HepG2 (cell line): ENCODE data around the gene HEPN1. TPM values are rescaled to one million over a fixed set of nuclear protein-coding genes. Genes with fewer than 3 reads are reported as not detected.
A peak's percentile ranks its signal among the peaks of the same experiment; 100 is the strongest.

Experiments
- ATAC-seq: fragments of 200-7000 bp; cut with Tn5 transposase; 3 replicates; pipeline ENCODE4 v1.9.1; 2020; ENCODE audit warnings: mild to moderate bottlenecking, moderate library complexity
- BruUV-seq: library from RNA; stranded (reverse); fragments of 400-500 nt; replicated peaks from 2 replicates; lab custom pipeline; 2021; lab: Mats Ljungman, UMichigan
- CTCF ChIA-PET: fragments of 300-600 bp; formaldehyde crosslinking; extraction: SDS; loops from one replicate; lab custom pipeline; 2021; ENCODE audit warnings: low total read pairs, inconsistent platforms, low intra/inter-chr PET ratio; lab: Yijun Ruan, JAX
- POLR2A ChIA-PET: fragments of 350-600 bp; sonication (Branson Sonifier 250); formaldehyde crosslinking; loops from one replicate; lab custom pipeline; 2020; ENCODE audit warnings: antibody characterized with exemption, inconsistent platforms; lab: Yijun Ruan, JAX
- DNase-seq: peaks from one replicate; pipeline ENCODE4 v3.0.0-alpha.2; 2015; ENCODE audit warnings: low spot score
- FAIRE-seq: peaks from 3 replicates; lab custom pipeline; 2011; peaks lifted over from hg19 to GRCh38; lab: Jason Lieb, UNC
- H2AFZ ChIP-seq: one replicate; pipeline ENCODE4 v1.6.1; 2011; ENCODE audit warnings: low read length, inconsistent platforms
- H3K27ac ChIP-seq: fragments of 300-600 bp; 3 replicates; pipeline ENCODE4 v1.8.0; 2011; ENCODE audit warnings: mixed run types, mild to moderate bottlenecking, mixed read lengths, low read length, inconsistent platforms; ENCODE audit not compliant: insufficient read depth; ENCODE audit errors: extremely low read length
- H3K27me3 ChIP-seq, 2 experiments: fragments of 200-600 bp in 1 of 2; 2 replicates in 1 of 2; 3 replicates in 1 of 2; pipeline versions ENCODE4 v1.6.0 to v1.8.0; 2011; ENCODE audit warnings: low read length in 2 of 2, mild to moderate bottlenecking in 2 of 2, moderate library complexity in 2 of 2, inconsistent platforms in 1 of 2; ENCODE audit not compliant: insufficient read depth in 2 of 2, control insufficient read depth in 1 of 2
- H3K36me3 ChIP-seq, 2 experiments: fragments of 200-600 bp in 1 of 2; replicated peaks in 1 of 2; 2 replicates in 1 of 2; 3 replicates in 1 of 2; pipeline versions ENCODE4 v1.5.1 to v1.8.0; 2011; ENCODE audit warnings: low read length in 2 of 2, inconsistent platforms in 1 of 2; ENCODE audit not compliant: insufficient read depth in 2 of 2, control insufficient read depth in 1 of 2
- H3K4me1 ChIP-seq: 2 replicates; pipeline ENCODE4 v1.5.1; 2012; ENCODE audit warnings: low read length, inconsistent platforms; ENCODE audit not compliant: insufficient read depth
- H3K4me2 ChIP-seq: 2 replicates; pipeline ENCODE4 v1.6.0; 2011; ENCODE audit warnings: low read depth, low read length, inconsistent platforms
- H3K4me3 ChIP-seq, 3 experiments: fragments of 200-600 bp in 1 of 3; sonication (generic), shearing (Covaris generic) in 1 of 3; replicated peaks in 1 of 3; 2 replicates each; pipeline ENCODE4 v1.5.1; 2011 to 2016; ENCODE audit warnings: low read length in 3 of 3, inconsistent platforms in 2 of 3, low read depth in 2 of 3, mild to moderate bottlenecking in 2 of 3, control low read depth in 1 of 3, mixed read lengths in 1 of 3; ENCODE audit not compliant: insufficient read depth in 1 of 3
- H3K79me2 ChIP-seq: one replicate; pipeline ENCODE4 v1.6.1; 2011; ENCODE audit warnings: low read length, inconsistent platforms; ENCODE audit not compliant: insufficient read depth
- H3K9ac ChIP-seq: 2 replicates; pipeline ENCODE4 v1.6.0; 2011; ENCODE audit warnings: mild to moderate bottlenecking, low read depth, low read length, inconsistent platforms; ENCODE audit not compliant: insufficient read depth
- H3K9me3 ChIP-seq: 2 replicates; pipeline ENCODE4 v1.5.1; 2012; ENCODE audit warnings: mild to moderate bottlenecking, low read length
- H4K20me1 ChIP-seq: 2 replicates; pipeline ENCODE4 v1.6.0; 2011; ENCODE audit warnings: inconsistent platforms, mild to moderate bottlenecking, low read length, moderate library complexity; ENCODE audit not compliant: insufficient read depth
- CENPX ChIP-seq: sonication (generic); formaldehyde crosslinking; IDR thresholded peaks from 2 replicates; pipeline ENCODE4 v1.9.0; 2021; ENCODE audit warnings: mild to moderate bottlenecking, missing genetic modification reagents, moderate library complexity
- FOXK1 ChIP-seq: sonication (generic); formaldehyde crosslinking; IDR thresholded peaks from 2 replicates; pipeline ENCODE4 v1.4.0; 2020; ENCODE audit warnings: low read depth, missing genetic modification reagents, borderline replicate concordance
- HCFC1 ChIP-seq: fragments of 150-350 bp; IDR thresholded peaks from 2 replicates; pipeline ENCODE4 v1.6.1; 2014; ENCODE audit warnings: low read depth, low read length
- MLLT10 ChIP-seq: sonication (generic); formaldehyde crosslinking; IDR thresholded peaks from 2 replicates; pipeline ENCODE4 v1.4.0; 2020; ENCODE audit warnings: missing genetic modification reagents
- NR2F6 ChIP-seq, 2 experiments: IDR thresholded peaks; 2 replicates each; pipeline ENCODE4 v1.6.1; 2016; ENCODE audit warnings: antibody characterized with exemption in 1 of 2, mild to moderate bottlenecking in 1 of 2
- ZMAT5 ChIP-seq: sonication (generic); formaldehyde crosslinking; IDR thresholded peaks from 2 replicates; pipeline ENCODE4 v1.5.0; 2020; ENCODE audit warnings: mild to moderate bottlenecking, low read depth, missing genetic modification reagents, borderline replicate concordance
- ZNF18 ChIP-seq: sonication (generic); formaldehyde crosslinking; IDR thresholded peaks from 2 replicates; pipeline ENCODE4 v1.8.0; 2022; ENCODE audit warnings: mild to moderate bottlenecking, missing genetic modification reagents; ENCODE audit not compliant: insufficient replicate concordance
- ZNF281 ChIP-seq: sonication (generic); formaldehyde crosslinking; IDR thresholded peaks from 2 replicates; pipeline ENCODE4 v1.4.0; 2020; ENCODE audit warnings: missing genetic modification reagents, borderline replicate concordance
- ZNF709 ChIP-seq: sonication (generic); formaldehyde crosslinking; IDR thresholded peaks from 2 replicates; pipeline ENCODE4 v1.5.0; 2020; ENCODE audit warnings: mild to moderate bottlenecking, missing genetic modification reagents
- ZNF816 ChIP-seq: sonication (generic); formaldehyde crosslinking; IDR thresholded peaks from 2 replicates; pipeline ENCODE4 v1.8.0; 2022; ENCODE audit warnings: missing genetic modification reagents, mild to moderate bottlenecking, borderline replicate concordance
- ZNF841 ChIP-seq: sonication (generic); formaldehyde crosslinking; IDR thresholded peaks from 2 replicates; pipeline ENCODE4 v1.8.1; 2023; ENCODE audit warnings: missing genetic modification reagents, borderline replicate concordance
- WGBS: methylation state at CpG from one replicate; pipeline ENCODE4 v1.1.6; 2017; ENCODE audit warnings: low lambda C conversion rate; 5-methylcytosine and 5-hydroxymethylcytosine counted together
- in situ Hi-C: cut with HindIII; loops from 2 replicates; pipeline ENCODE4 v1.10.0; 2017; ENCODE audit warnings: low pct_unique_long_range_greater_than_20kb; ENCODE audit not compliant: extremely low pct_ligation_motif_present
- intact Hi-C: fragments of 100-400 bp; cut with micrococcal nuclease; formaldehyde crosslinking; loops from one replicate; pipeline ENCODE4 v1.10.0; 2022; ENCODE audit not compliant: unreplicated experiment
- polyA plus RNA-seq, 8 experiments: library from polyadenylated mRNA; depleted of rRNA in 3 of 8; stranded (reverse) in 7 of 8; unstranded in 1 of 8; fragments of >200 nt; fragmentation: Illumina TruSeq in 4 of 8; extraction: Trizol in 4 of 8; gene quantifications; 2 replicates each; pipeline versions ENCODE4 v1.2.1 to v1.2.3, GENCODE V29; 2011 to 2016; ENCODE audit warnings: low read depth in 4 of 8, missing spikeins in 1 of 8, mixed read lengths in 1 of 8; ENCODE audit not compliant: insufficient read depth in 1 of 8
- total RNA-seq, 5 experiments: library from RNA; depleted of rRNA; stranded (reverse); fragments of >200 nt; fragmentation: Illumina TruSeq; extraction: Trizol; gene quantifications; 2 replicates each; pipeline ENCODE4 v1.2.3, GENCODE V29; 2016; ENCODE audit warnings: low read depth in 1 of 5
- TF ChIP-seq, protein P1 (sequence below): sonication (generic); formaldehyde crosslinking; IDR thresholded peaks from 2 replicates; pipeline ENCODE4 v1.9.0; 2021; ENCODE audit warnings: missing genetic modification reagents, mild to moderate bottlenecking, borderline replicate concordance
- TF ChIP-seq, protein P2 (sequence below): sonication (generic); formaldehyde crosslinking; IDR thresholded peaks from 2 replicates; pipeline ENCODE4 v1.4.0; 2020; ENCODE audit warnings: missing genetic modification reagents

The HEPN1 gene
- total and polyA plus RNA-seq, 2 of the 13 experiments (the other 11 are each of a cell fraction or from before 2014, with no cell fraction given) = not detected

GRCh38 chr11:124943254-124943616, 24.2 kb downstream of the HEPN1 start (continued):
- no peak for TF ChIP-seq ZNF18 (CRISPR knock-in tag)

- intact Hi-C loops = no loop called here
- 64% methylated on average over 1 of the region's 1 CpG for WGBS
- peak overlapping the region; percentile 29 for H2AFZ ChIP-seq
- no peaks in the 10 kb centered on the region for H3K36me3 ChIP-seq
- no peak overlapping the region for H3K4me3 ChIP-seq
- H3K27me3 ChIP-seq = no peaks in the 10 kb centered on the region
- H3K4me1 ChIP-seq = peaks cover 86% of the 10 kb centered on the region
- H4K20me1 ChIP-seq = no peaks in the 10 kb centered on the region
- no peaks in the 10 kb centered on the region for H3K9me3 ChIP-seq
- peak overlapping the region; percentile 89 for H3K27ac ChIP-seq
- no peak for ATAC-seq
- in situ Hi-C loops = no loop called here
- ChIA-PET CTCF (no interaction called here), POLR2A (interaction anchor here (1.5 to 5.3 kb wide), 2 partner anchors 8 to 10 kb away, joined by 6 to 34 read pairs; partner anchors contain the start of genes CCDC15 and HEPACAM)
- H3K4me2 ChIP-seq = peak overlapping the region; percentile 72
- DNase-seq = no peak
- no peaks in the 10 kb centered on the region for H3K79me2 ChIP-seq
- BruUV-seq = no TSS peak
- H3K9ac ChIP-seq = peak overlapping the region; percentile 58
- FAIRE-seq = peak; percentile 28
- TF ChIP-seq CENPX (CRISPR knock-in tag) (no peak), ZNF281 (no peak), ZMAT5 (CRISPR knock-in tag) (no peak), HCFC1 (no peak), MLLT10 (CRISPR knock-in tag) (no peak), NR2F6 (IDR thresholded peaks at IDR 0.05) (no peak), NR2F6 (CRISPR knock-in tag; IDR thresholded peaks at IDR 0.05) (no peak), ZNF841 (CRISPR knock-in tag) (no peak), FOXK1 (CRISPR knock-in tag) (no peak), ZNF709 (CRISPR knock-in tag) (no peak), ZNF816 (CRISPR knock-in tag) (no peak)
- TF ChIP-seq, protein P1, sequence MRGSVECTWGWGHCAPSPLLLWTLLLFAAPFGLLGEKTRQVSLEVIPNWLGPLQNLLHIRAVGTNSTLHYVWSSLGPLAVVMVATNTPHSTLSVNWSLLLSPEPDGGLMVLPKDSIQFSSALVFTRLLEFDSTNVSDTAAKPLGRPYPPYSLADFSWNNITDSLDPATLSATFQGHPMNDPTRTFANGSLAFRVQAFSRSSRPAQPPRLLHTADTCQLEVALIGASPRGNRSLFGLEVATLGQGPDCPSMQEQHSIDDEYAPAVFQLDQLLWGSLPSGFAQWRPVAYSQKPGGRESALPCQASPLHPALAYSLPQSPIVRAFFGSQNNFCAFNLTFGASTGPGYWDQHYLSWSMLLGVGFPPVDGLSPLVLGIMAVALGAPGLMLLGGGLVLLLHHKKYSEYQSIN = no peak
- TF ChIP-seq, protein P2, sequence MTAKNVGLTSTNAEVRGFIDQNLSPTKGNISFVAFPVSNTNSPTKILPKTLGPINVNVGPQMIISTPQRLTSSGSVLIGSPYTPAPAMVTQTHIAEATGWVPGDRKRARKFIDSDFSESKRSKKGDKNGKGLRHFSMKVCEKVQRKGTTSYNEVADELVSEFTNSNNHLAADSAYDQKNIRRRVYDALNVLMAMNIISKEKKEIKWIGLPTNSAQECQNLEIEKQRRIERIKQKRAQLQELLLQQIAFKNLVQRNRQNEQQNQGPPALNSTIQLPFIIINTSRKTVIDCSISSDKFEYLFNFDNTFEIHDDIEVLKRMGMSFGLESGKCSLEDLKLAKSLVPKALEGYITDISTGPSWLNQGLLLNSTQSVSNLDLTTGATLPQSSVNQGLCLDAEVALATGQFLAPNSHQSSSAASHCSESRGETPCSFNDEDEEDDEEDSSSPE (CRISPR knock-in tag) = no peak
Measured at GRCh38 chr11:124943741-124944140, 24.7 kb downstream of the HEPN1 start.
